ENCODE measurements around the gene PDE3B.
A peak's percentile ranks its signal among the peaks of the same experiment; 100 is the strongest.

The PDE3B gene

DNA sequence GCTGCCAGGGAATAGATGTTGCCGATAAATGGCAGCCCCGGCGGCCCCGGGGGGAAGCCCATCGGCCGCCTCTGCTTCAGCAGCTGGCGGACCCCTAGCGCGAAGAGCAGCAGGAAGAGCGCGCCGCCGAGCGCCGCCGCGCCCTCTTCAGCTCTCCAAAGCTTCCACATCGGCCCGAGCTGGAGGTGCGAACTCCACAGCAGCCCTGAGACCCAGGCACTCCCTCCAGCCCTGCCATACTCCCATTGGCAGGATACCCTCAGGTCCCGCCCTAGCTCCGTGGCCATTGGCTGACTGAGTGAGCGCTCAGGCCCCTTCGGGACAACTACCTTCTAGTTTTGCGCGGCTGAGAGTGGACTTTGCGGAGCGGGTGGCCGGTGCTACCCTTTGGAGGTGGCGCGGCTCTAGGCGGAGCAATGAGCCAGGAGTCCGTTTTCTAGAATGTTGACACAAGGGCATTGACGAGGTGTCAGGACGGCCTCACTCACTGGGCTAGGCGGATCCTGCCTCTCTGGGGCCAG, 248.5 kb downstream of the PDE3B start, which contains the start of gene CYP2R1:
Gene CYP2R1, minus strand, starts transcription at position 196 of the 521 bp plus-strand sequence. Its CDS starts 26 bp downstream, at position 170.
- DNase-seq, result peak; percentile 96

DNA sequence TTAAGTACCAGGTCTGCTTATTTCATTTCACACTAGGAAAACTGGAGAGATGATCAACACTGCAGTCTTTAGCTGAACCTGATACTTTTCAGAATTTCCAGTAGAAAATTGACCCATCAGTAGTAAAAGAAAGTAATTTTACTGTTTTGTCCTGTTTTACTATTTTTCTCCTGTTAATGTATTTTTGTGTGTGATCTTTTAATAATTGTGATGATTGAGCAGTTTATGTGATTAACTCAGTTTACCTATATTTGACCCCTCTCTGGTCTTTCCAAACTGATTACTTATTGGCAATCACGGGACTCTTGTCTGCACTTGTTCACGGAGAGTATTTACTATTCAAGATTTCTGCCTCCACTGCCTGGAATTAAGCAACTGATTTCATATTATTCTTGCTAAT, 249.0 kb downstream of the PDE3B start:
- DNase-seq, result no peak

DNA sequence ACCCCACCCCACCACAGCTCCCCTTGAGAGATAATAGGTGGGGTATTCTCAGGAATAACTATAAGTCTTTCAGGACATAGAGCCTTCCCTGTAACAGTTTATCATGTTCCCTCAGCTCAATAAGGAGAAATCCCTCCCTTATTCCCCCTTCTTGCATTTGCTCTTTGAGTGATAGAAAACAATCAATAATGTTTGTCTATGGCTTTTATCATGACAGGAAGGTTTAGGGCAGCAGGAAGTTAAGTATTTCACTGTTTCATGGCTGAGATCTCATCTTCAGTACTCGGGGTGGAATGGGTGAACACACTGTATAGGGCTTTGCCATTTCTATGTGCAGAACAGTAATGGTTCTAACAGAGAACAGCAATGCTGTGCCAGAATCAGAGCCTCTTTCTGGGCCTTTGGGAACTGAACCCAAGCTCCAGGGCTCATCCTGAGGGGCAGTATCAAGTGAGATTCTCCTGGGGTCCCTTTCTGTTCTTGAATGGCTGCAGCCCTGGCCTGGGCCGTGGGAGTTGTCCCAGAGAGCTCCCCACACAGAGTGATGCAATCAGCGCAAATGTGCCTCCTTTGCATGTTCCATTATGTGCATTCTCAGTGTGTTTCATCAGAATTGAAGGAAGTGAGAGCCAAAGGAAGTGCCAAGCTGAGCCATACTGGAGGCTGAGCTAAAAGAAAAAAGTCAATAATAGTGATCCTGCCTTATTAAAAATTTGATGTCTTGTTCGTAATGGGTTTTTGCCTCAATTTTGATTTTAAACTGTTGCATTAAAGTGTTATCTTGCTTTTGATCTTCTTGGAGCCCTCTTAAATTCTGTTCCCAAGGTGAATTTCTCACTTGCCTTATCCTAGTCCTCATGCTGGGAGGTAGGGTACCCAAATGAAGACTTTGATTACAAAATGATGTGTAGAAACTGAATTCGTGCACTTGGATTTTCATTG, 251.3 kb downstream of the PDE3B start:
- peak; percentile 44 for DNase-seq

DNA sequence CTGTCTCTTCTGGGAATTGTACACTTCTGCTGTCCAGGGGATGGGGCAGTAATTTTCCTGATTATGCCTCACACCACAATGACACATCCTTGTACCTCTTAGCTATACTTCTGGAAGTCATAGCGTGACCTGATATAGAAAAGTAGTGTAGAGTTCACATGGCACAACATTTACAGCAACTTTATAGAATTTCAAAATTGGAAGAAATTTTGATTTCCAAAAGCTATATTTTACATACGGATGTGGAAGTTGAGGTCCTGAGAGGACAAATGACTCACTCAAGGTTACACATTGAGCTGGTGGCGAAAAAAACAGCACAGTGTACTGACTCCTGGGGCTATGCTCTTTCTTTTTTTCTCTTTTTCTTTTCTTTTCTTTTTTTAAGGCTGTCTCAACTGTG, 254.8 kb downstream of the PDE3B start:
- DNase-seq, result no peak

GRCh38 chr11:14898906-14899305, 255.3 kb downstream of the PDE3B start:
- DNase-seq, result no peak

DNA sequence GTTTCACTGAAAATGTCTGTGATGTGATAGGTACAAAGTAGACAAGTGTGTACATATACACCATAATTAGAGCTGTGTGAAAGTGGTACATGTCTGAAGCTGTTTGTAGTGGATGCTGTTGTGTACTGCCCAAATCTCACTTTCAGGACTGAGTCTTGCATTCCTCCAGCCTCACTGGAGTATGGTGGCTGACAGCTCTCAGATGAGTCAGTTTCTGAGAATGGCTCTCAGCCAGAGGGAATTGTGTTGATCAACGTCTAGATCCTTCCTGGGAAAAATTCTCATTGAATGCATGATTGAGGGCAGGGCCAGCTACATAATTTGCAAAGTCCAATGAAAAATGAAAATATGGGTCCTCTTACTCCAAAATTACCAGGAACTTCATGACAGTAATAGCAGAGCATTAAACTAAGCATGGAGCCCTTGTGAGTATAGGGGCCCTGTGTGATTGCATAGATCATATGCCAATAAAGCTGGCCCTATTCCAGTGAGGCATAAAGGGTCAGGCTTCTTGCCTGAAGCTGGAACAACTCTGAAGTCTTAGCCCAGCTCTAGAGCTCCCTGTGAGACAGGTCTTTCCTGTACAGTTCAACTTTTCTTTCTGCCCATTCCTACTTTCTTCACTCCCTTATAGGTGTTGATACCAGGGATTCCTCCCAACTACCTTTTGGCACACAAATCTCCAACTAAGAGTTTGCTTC, 259.2 kb downstream of the PDE3B start:
- DNase-seq, result no peak

DNA sequence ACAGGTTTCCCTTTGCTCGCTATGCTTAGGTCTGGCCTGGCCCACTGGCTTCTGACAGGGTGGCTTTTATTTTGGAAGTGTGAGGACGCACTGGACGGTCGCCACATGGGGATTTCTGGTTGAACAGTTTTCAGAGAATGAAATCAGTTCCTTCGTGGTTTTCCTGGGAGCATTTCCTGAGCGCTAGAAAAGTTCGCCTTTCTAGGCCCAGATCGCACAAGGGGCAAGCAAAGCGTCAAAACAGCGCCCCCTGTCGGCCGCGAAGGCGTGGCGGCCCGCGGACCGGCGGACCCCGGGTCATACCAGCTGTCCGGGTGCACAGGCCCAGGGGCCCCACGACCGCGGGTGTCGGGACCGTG, 261.1 kb downstream of the PDE3B start:
- DNase-seq, result peak; percentile 84

- peak; percentile 44 for DNase-seq
Measured at GRCh38 chr11:14905104-14906033, 261.8 kb downstream of the PDE3B start.

- no peak for DNase-seq
Measured at GRCh38 chr11:14906578-14906977, 263.0 kb downstream of the PDE3B start.

GRCh38 chr11:14906993-14907392, 263.4 kb downstream of the PDE3B start:
- no peak for DNase-seq

- peak; percentile 60 for DNase-seq
Measured at GRCh38 chr11:14907411-14908213, 264.0 kb downstream of the PDE3B start.

DNA sequence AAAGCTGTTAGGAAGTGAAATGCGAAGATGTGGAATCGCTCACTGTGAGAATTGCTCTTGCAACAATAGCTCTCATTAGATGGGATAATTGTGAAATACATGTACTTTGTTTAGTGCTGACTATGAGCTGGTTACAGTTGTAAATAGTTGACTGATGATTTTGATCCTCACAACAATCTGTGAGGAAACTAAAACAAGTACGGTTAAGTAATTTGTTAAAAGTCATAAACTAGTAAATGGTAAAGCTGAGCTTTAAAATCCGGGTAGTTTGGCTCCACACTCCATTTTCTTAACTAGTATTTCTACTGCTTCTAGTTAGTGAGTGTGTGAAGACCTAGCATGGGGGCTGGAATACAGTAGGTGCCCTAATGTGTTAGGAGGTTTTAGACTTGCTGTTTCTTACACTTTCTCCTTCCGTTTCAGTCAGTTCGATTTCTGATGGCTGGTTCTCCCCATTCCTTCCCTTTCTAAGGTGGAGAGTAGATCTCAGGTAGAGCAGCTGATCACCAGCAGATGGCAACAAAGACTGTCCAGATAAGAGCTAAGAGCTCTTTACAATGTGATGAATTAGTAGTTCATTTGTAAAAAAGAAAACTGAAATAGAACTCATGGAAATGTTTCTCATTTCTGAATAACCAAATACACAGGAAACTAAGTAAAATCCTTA, 264.7 kb downstream of the PDE3B start:
- DNase-seq, result no peak

DNA sequence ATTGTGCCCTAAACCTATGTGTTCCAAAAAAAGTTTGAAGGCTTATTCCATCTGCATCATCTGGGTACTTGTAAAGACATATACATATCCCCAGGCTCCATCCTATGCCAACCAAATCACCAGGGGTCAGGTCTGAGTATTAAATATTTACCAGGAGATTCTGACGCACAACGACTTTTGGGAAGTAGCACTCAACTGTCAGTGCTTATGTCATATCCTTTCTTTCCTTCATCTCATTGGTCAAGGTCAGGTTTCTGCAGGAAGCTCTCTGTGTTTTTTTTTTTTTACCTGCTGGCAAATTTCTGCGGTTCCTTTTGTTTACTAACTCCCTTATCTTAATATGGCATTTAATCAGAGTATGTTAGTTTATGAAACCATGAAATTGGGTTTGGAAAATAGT, 270.9 kb downstream of the PDE3B start:
- DNase-seq, result no peak

DNA sequence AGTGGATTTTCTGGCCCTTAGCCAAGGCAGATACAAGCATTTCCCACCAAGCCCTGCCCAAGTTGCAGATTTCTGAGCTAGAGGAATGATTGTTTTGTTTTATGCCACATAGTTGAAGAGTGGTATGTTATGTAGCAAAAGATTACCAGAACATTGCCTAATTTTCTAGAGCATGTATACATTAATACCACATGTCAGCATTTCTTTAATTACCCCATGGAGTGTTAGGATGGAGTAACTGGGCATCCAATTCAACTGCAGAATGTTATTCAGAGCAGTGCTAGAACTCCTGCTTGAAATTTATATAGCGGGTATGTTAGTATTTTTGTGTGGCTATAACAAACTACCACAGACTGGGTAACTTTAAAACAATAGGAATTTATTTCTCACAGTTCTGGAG, 272.8 kb downstream of the PDE3B start:
- DNase-seq, result no peak

Data from left hindlimb (tissue), 1 donor.